ENCODE measurements around the gene TBPL1.
"Not testable (repeated sequence)": the region's sequence is repeated elsewhere in the genome, so short reads cannot be mapped to it uniquely, and the experiment has no call there.

The TBPL1 gene

GRCh38 chr6:133951881-133952814, 876 bp upstream of the TBPL1 start:
- peak overlapping the region; percentile 85 for H3K4me3 ChIP-seq (ENCODE audit: low read depth, low read length)

GRCh38 chr6:133953634-133954415, 801 bp downstream of the TBPL1 start:
- H3K4me3 ChIP-seq (ENCODE audit: low read depth, low read length): peak overlapping the region; percentile 85

- no peak overlapping the region for H3K4me3 ChIP-seq (ENCODE audit: low read depth, low read length)
Observed at GRCh38 chr6:133954657-133955576, 1.9 kb downstream of the TBPL1 start.

GRCh38 chr6:133955582-133956415, 2.8 kb downstream of the TBPL1 start:
- H3K4me3 ChIP-seq (ENCODE audit: low read depth, low read length): no peak overlapping the region

- H3K4me3 ChIP-seq (ENCODE audit: low read depth, low read length): no peak overlapping the region
Observed at GRCh38 chr6:133956416-133957049, 3.5 kb downstream of the TBPL1 start.

- H3K4me3 ChIP-seq (ENCODE audit: low read depth, low read length): no peak overlapping the region
Observed at GRCh38 chr6:133957227-133957626, 4.2 kb downstream of the TBPL1 start.

- H3K4me3 ChIP-seq (ENCODE audit: low read depth, low read length): no peak overlapping the region
Observed at GRCh38 chr6:133957780-133958242, 4.8 kb downstream of the TBPL1 start.

- H3K4me3 ChIP-seq (ENCODE audit: low read depth, low read length): no peak overlapping the region
Observed at GRCh38 chr6:133958791-133959190, 5.8 kb downstream of the TBPL1 start.

GRCh38 chr6:133959667-133960368, 6.8 kb downstream of the TBPL1 start:
- no peak overlapping the region for H3K4me3 ChIP-seq (ENCODE audit: low read depth, low read length)

- H3K4me3 ChIP-seq (ENCODE audit: low read depth, low read length): no peak overlapping the region
Observed at GRCh38 chr6:133961831-133962230, 8.8 kb downstream of the TBPL1 start.

- no peak overlapping the region for H3K4me3 ChIP-seq (ENCODE audit: low read depth, low read length)
Observed at GRCh38 chr6:133964052-133964451, 11.0 kb downstream of the TBPL1 start.

- no peak overlapping the region for H3K4me3 ChIP-seq (ENCODE audit: low read depth, low read length)
Observed at GRCh38 chr6:133964702-133965101, 11.7 kb downstream of the TBPL1 start.

- H3K4me3 ChIP-seq (ENCODE audit: low read depth, low read length): no peak overlapping the region
Observed at GRCh38 chr6:133965817-133966360, 12.9 kb downstream of the TBPL1 start.

GRCh38 chr6:133966654-133967329, 13.8 kb downstream of the TBPL1 start:
- no peak overlapping the region for H3K4me3 ChIP-seq (ENCODE audit: low read depth, low read length)

GRCh38 chr6:133967347-133967746, 14.3 kb downstream of the TBPL1 start:
- no peak overlapping the region for H3K4me3 ChIP-seq (ENCODE audit: low read depth, low read length)

- H3K4me3 ChIP-seq (ENCODE audit: low read depth, low read length): not testable (repeated sequence)
Observed at GRCh38 chr6:133967835-133968234, 14.8 kb downstream of the TBPL1 start.

- no peak overlapping the region for H3K4me3 ChIP-seq (ENCODE audit: low read depth, low read length)
Observed at GRCh38 chr6:133969285-133969920, 16.4 kb downstream of the TBPL1 start.
